Aorta (tissue), 5 donors: ENCODE results near the gene CWC25. TPM values are rescaled to one million over a fixed set of nuclear protein-coding genes. Genes with fewer than 3 reads are reported as not detected.

Experiments
- ATAC-seq: fragments of 200-7000 bp; cut with Tn5 transposase; one replicate; pipeline ENCODE4 v1.9.1; 2022; ENCODE audit warnings: moderate library complexity; ENCODE audit not compliant: low FRiP score
- DNase-seq, 2 donors: peaks; one replicate each; pipeline ENCODE4 v3.0.0-alpha.2; 2020
- H3K27ac ChIP-seq, 2 donors: one replicate each; pipeline ENCODE4 v1.5.1; 2013; ENCODE audit warnings: low read length in 2 of 2, mild to moderate bottlenecking in 2 of 2, moderate library complexity in 2 of 2, control low read depth in 1 of 2, inconsistent platforms in 1 of 2, low read depth in 1 of 2
- H3K27me3 ChIP-seq, 2 donors: one replicate each; pipeline ENCODE4 v1.6.1; 2013; ENCODE audit warnings: control low read depth in 1 of 2, low read length in 1 of 2, mild to moderate bottlenecking in 1 of 2, moderate library complexity in 1 of 2; ENCODE audit not compliant: insufficient read depth in 2 of 2, control insufficient read depth in 1 of 2
- H3K36me3 ChIP-seq, 2 donors: one replicate each; pipeline ENCODE4 v1.6.1; 2013; ENCODE audit warnings: control low read depth in 1 of 2, low read length in 1 of 2, mild to moderate bottlenecking in 1 of 2; ENCODE audit not compliant: insufficient read depth in 2 of 2, control insufficient read depth in 1 of 2
- H3K4me1 ChIP-seq, 2 donors: one replicate each; pipeline ENCODE4 v1.6.1; 2013; ENCODE audit warnings: low read length in 2 of 2, control low read depth in 1 of 2, mild to moderate bottlenecking in 1 of 2, moderate library complexity in 1 of 2; ENCODE audit not compliant: insufficient read depth in 2 of 2, control insufficient read depth in 1 of 2
- H3K4me3 ChIP-seq, 2 donors: one replicate each; pipeline ENCODE4 v1.5.1; 2013; ENCODE audit warnings: low read length in 2 of 2, control low read depth in 1 of 2, mild to moderate bottlenecking in 1 of 2
- H3K9me3 ChIP-seq: one replicate; pipeline ENCODE4 v1.6.1; 2013; ENCODE audit warnings: mild to moderate bottlenecking, low read length; ENCODE audit not compliant: control insufficient read depth
- WGBS, 2 donors: extraction: QIAGEN DNeasy Blood & Tissue Kit; methylation state at CpG; one replicate each; pipeline ENCODE4 v1.1.7; 2013; 5-methylcytosine and 5-hydroxymethylcytosine counted together
- intact Hi-C, 2 donors: fragments of 100-400 bp; cut with DNase I; formaldehyde crosslinking; loops; one replicate each; pipeline versions ENCODE4 v1.14.2 to v1.15.0; 2022
- polyA plus RNA-seq, 2 donors: library from polyadenylated mRNA; stranded (reverse); fragments of 200-250 nt; gene quantifications; one replicate each; pipeline ENCODE4 v1.2.3, GENCODE V29; 2013
- total RNA-seq, 2 donors: library from RNA; stranded (reverse); fragmentation: NEBNext Ultra II Directional; extraction: Animal tissue kit (Norgen Biotek cat#: 25700); gene quantifications; one replicate each; pipeline ENCODE4 v1.2.1, GENCODE V29; 2021
- donor health status: healthy with polysubstance abuse.
- donor health status: Bipolar disorder and iron deficiency.
- donor health status: DM: no; HTN: no; CAD: no.
- donor health status: DM: no; HTN: no; CAD: no.
- donor health status: DM: yes; HTN: yes; CAD: no.

CWC25 gene
- total and polyA plus RNA-seq, 4 donors = 7.1 to 32.7 (median 21.4) TPM

- Histone ChIP-seq H3K4me3 (peak within 1 kb of the TSS; percentile 61 to 77), H3K27ac (peak within 1 kb of the TSS; percentile 69 to 85), H3K36me3 (no peaks in the 10 kb centered on the region), H3K9me3 (no peaks in the 10 kb centered on the region), H3K4me1 (peaks cover 0 to 5% of the 10 kb centered on the region in 2 donors), H3K27me3 (no peaks in the 10 kb centered on the region)
- intact Hi-C loops = loop anchor here (1.0 to 10.0 kb wide), 4 partner anchors 42 to 285 kb away; partner anchors contain the start of genes CWC25 (in 1 of the 2) and PLXDC1 (in 1 of the 2)
- DNase-seq (peak; percentile 93 to 96), ATAC-seq (peak; percentile 92)
- whole genome bisulfite sequencing, 2 donors = 0% methylated on average over 56 to 73 of the region's 73 CpGs
These were observed 44.6 kb upstream of the CWC25 start, which contains the start of gene LASP1 for GRCh38 chr17:38869526-38870258. Gene LASP1 (plus strand): TSS chr17:38870058. CDS start chr17:38870190, 132 bp downstream.

GRCh38 chr17:38868817-38869525, 43.9 kb upstream of the CWC25 start:
- intact Hi-C loops = loop anchor here in 1 of 2 donors (1.0 to 5.0 kb wide), 3 partner anchors 42 to 285 kb away; partner anchors contain the start of gene CWC25
- H3K27me3 ChIP-seq = no peaks in the 10 kb centered on the region
- no peaks in the 10 kb centered on the region for H3K9me3 ChIP-seq
- peak; percentile 90 to 95 for DNase-seq
- peaks cover 0 to 5% of the 10 kb centered on the region in 2 donors for H3K4me1 ChIP-seq
- peak overlapping the region; percentile 61 to 77 for H3K4me3 ChIP-seq
- H3K27ac ChIP-seq = peak overlapping the region; percentile 69 to 85
- H3K36me3 ChIP-seq = no peaks in the 10 kb centered on the region
- ATAC-seq = peak; percentile 88
- WGBS, 2 donors = 0% methylated on average over 26 of the region's 26 CpGs

- H3K27ac ChIP-seq = peak overlapping the region; percentile 69 to 72
- H3K9me3 ChIP-seq = no peaks in the 10 kb centered on the region
- peaks cover 0 to 2% of the 10 kb centered on the region in 2 donors for H3K4me1 ChIP-seq
- H3K27me3 ChIP-seq = no peaks in the 10 kb centered on the region
- intact Hi-C loops = loop anchor here in 1 of 2 donors (5.0 kb wide), 2 partner anchors 41 to 114 kb away; partner anchors contain the start of gene CWC25
- ATAC-seq = peak; percentile 15
- peak; percentile 75 to 90 for DNase-seq
- H3K4me3 ChIP-seq = peak overlapping the region; percentile 29 to 42
- no peaks in the 10 kb centered on the region for H3K36me3 ChIP-seq
- 16 to 19% methylated on average over 25 of the region's 25 CpGs for WGBS, 2 donors
These were observed 43.1 kb upstream of the CWC25 start for GRCh38 chr17:38867968-38868816.

GRCh38 chr17:38867179-38867967, 42.3 kb upstream of the CWC25 start:
- WGBS, 2 donors = 45 to 54% methylated on average over 31 of the region's 31 CpGs
- Histone ChIP-seq H3K4me3 (peak overlapping the region in 1 of 2 donors; percentile 5), H3K27me3 (no peaks in the 10 kb centered on the region), H3K27ac (peak overlapping the region; percentile 20 to 69), H3K4me1 (no peaks in the 10 kb centered on the region), H3K9me3 (no peaks in the 10 kb centered on the region), H3K36me3 (no peaks in the 10 kb centered on the region)
- DNase-seq = no peak
- intact Hi-C loops = loop anchor here in 1 of 2 donors (5.0 kb wide), 2 partner anchors 40 to 115 kb away; partner anchors contain the start of gene CWC25
- ATAC-seq = no peak

GRCh38 chr17:38864636-38865398, 39.7 kb upstream of the CWC25 start:
- Histone ChIP-seq H3K4me1 (no peaks in the 10 kb centered on the region), H3K9me3 (no peaks in the 10 kb centered on the region), H3K4me3 (no peak overlapping the region), H3K27ac (no peak overlapping the region), H3K36me3 (no peaks in the 10 kb centered on the region), H3K27me3 (no peaks in the 10 kb centered on the region)
- no peak for ATAC-seq
- DNase-seq = no peak
- intact Hi-C loops = loop anchor here in 1 of 2 donors (5.0 kb wide), 2 partner anchors 38 to 117 kb away; partner anchors contain the start of gene CWC25
- WGBS, 2 donors = 68 to 75% methylated on average over 11 of the region's 11 CpGs

GRCh38 chr17:38861399-38861843, 36.3 kb upstream of the CWC25 start:
- no peak for DNase-seq
- no peak overlapping the region for H3K27ac ChIP-seq
- H3K27me3 ChIP-seq = no peaks in the 10 kb centered on the region
- no peaks in the 10 kb centered on the region for H3K4me1 ChIP-seq
- no peak for ATAC-seq
- 18 to 21% methylated on average over 8 of the region's 8 CpGs for WGBS, 2 donors
- no peak overlapping the region for H3K4me3 ChIP-seq
- no peaks in the 10 kb centered on the region for H3K9me3 ChIP-seq
- intact Hi-C loops = no loop called here
- H3K36me3 ChIP-seq = no peaks in the 10 kb centered on the region

GRCh38 chr17:38857271-38857670, 32.1 kb upstream of the CWC25 start:
- H3K27me3 ChIP-seq = no peaks in the 10 kb centered on the region
- no peaks in the 10 kb centered on the region for H3K36me3 ChIP-seq
- intact Hi-C loops = no loop called here
- DNase-seq = no peak
- ATAC-seq = no peak
- H3K9me3 ChIP-seq = no peaks in the 10 kb centered on the region
- no peak overlapping the region for H3K4me3 ChIP-seq
- no peaks in the 10 kb centered on the region for H3K4me1 ChIP-seq
- WGBS, 2 donors = 76 to 77% methylated on average over 5 of the region's 5 CpGs
- H3K27ac ChIP-seq = no peak overlapping the region
